AG04450 (cell line): ENCODE measurements around the gene SPSB3. TPM values are rescaled to one million over a fixed set of nuclear protein-coding genes. Genes with fewer than 3 reads are reported as not detected.
A peak's percentile ranks its signal among the peaks of the same experiment; 100 is the strongest.

Source experiments
- CTCF ChIA-PET: fragments of 300-600, 350-600 bp; formaldehyde crosslinking; extraction: SDS; loops from one replicate; lab custom pipeline; 2022; ENCODE audit warnings: antibody characterized with exemption, inconsistent platforms; lab: Charles Lee
- POLR2A ChIA-PET: fragments of 350-600 bp; formaldehyde crosslinking; extraction: SDS; loops from one replicate; lab custom pipeline; 2021; ENCODE audit warnings: antibody characterized with exemption, inconsistent platforms; lab: Yijun Ruan, JAX
- DNase-seq: peaks from one replicate; pipeline ENCODE4 v3.0.0-alpha.2; 2011; ENCODE audit warnings: low read depth, low spot score
- H3K27ac ChIP-seq: one replicate; pipeline ENCODE4 v1.5.1; 2012; ENCODE audit warnings: low read depth, low read length, control low read depth
- H3K27me3 ChIP-seq: one replicate; pipeline ENCODE4 v1.6.0; 2012; ENCODE audit warnings: low read length; ENCODE audit not compliant: control insufficient read depth, insufficient read depth
- H3K4me3 ChIP-seq: 2 replicates; pipeline ENCODE4 v1.5.1; 2011; ENCODE audit warnings: mild to moderate bottlenecking, low read depth, low read length, control low read depth
- H3K9me3 ChIP-seq: 2 replicates; pipeline ENCODE4 v1.5.1; 2012; ENCODE audit warnings: low read length; ENCODE audit not compliant: control insufficient read depth, insufficient read depth
- CTCF ChIP-seq: IDR thresholded peaks from 2 replicates; pipeline ENCODE4 v1.5.1; 2011; ENCODE audit warnings: low read depth, low read length, control low read depth, inconsistent platforms
- polyA plus RNA-seq: library from polyadenylated mRNA; depleted of rRNA; stranded (reverse); fragments of >200 nt; gene quantifications from 2 replicates; pipeline ENCODE4 v1.2.3, GENCODE V29; 2011

Gene SPSB3
- polyA plus RNA-seq, 1 experiment: 11.0 TPM

- H3K9me3 ChIP-seq: no peaks in the 10 kb centered on the region; the same call in 1 of the 2 replicates
- no peak for DNase-seq
- no peak overlapping the region for H3K27ac ChIP-seq
- POLR2A ChIA-PET: interaction anchor here (1.5 kb wide), 1 partner anchor 9 kb away, joined by 4 read pairs; the partner anchor contains the start of genes EME2 and MRPS34
- H3K27me3 ChIP-seq: no peaks in the 10 kb centered on the region
- TF ChIP-seq CTCF: peak; percentile 47
- H3K4me3 ChIP-seq: no peak overlapping the region
- CTCF ChIA-PET: interaction anchor here (0.6 kb wide), 1 partner anchor 9 kb away, joined by 3 read pairs; no protein-coding TSS in a partner anchor
Observed at GRCh38 chr16:1763521-1764511, 18.6 kb downstream of the SPSB3 start.

GRCh38 chr16:1762879-1763520, 19.4 kb downstream of the SPSB3 start:
- ChIA-PET CTCF (interaction anchor here (0.6 kb wide), 1 partner anchor 8 kb away, joined by 3 read pairs; no protein-coding TSS in a partner anchor), POLR2A (interaction anchor here (0.6 kb wide), 1 partner anchor 725 kb away, joined by 11 read pairs; no protein-coding TSS in a partner anchor)
- no peak for DNase-seq
- Histone ChIP-seq H3K27me3 (no peaks in the 10 kb centered on the region), H3K9me3 (no peaks in the 10 kb centered on the region; the same call in 1 of the 2 replicates), H3K4me3 (no peak overlapping the region), H3K27ac (no peak overlapping the region)
- no peak for TF ChIP-seq CTCF

DNA sequence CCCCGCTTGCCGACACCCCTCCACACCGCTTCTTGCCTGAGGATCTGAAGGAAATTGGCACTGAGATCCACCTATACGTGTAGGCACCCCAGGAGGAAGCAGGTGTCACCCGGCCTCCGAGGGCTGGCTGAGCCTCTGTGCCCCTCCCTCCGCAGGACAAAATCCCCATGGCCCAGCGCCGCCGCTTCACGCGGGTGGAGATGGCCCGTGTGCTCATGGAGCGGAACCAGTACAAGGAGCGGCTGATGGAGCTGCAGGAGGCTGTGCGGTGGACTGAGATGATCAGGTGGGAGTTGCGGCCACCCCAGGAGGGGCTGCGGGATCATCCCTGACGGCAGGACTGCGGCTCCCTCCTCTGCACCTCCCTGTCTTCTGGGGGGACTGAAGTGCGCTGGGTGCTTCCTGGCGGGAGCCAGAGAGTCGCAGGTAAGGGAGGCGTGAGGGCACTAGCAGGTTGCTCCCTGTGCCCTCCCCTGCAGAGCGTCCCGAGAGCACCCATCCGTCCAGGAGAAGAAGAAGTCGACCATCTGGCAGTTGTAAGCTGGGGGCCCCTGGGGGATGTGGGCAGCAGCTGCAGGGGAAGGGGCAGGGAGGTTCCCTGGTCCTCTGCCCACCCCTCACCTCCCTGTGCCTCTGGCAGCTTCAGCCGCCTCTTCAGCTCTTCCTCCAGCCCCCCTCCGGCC, 20.0 kb downstream of the SPSB3 start:
- ChIA-PET CTCF (no interaction called here), POLR2A (interaction anchor here (0.6 kb wide), 1 partner anchor 726 kb away, joined by 11 read pairs; no protein-coding TSS in a partner anchor)
- Histone ChIP-seq H3K4me3 (no peak overlapping the region), H3K27me3 (no peaks in the 10 kb centered on the region), H3K27ac (no peak overlapping the region), H3K9me3 (no peaks in the 10 kb centered on the region; the same call in 1 of the 2 replicates)
- DNase-seq: no peak
- TF ChIP-seq CTCF: no peak

GRCh38 chr16:1761751-1762150, 20.6 kb downstream of the SPSB3 start:
- CTCF ChIA-PET: no interaction called here

More at GRCh38 chr16:1761751-1762150, 20.6 kb downstream of the SPSB3 start:
- Histone ChIP-seq H3K27ac (no peak overlapping the region), H3K4me3 (no peak overlapping the region), H3K9me3 (no peaks in the 10 kb centered on the region; the same call in 1 of the 2 replicates), H3K27me3 (no peaks in the 10 kb centered on the region)
- no peak for DNase-seq
- POLR2A ChIA-PET: interaction anchor here (0.5 kb wide), 1 partner anchor 150 kb away, joined by 3 read pairs; the partner anchor contains the start of genes CRAMP1 and IFT140
- no peak for TF ChIP-seq CTCF
